ENCODE data around the gene OSBPL8.

- TF ChIP-seq CTCF (conservative IDR thresholded peaks at IDR 0.05 in 1 of 2, IDR thresholded peaks at IDR 0.05 in 1 of 2; ENCODE audit: extremely low read depth in 1 of 2, insufficient read depth in 1 of 2, low read depth in 1 of 2, low read length in 2 of 2) (no peak), EZH2 (IDR thresholded peaks at IDR 0.05; ENCODE audit: borderline replicate concordance, low read length) (no peak)
Observed at GRCh38 chr12:76532520-76532919, 27.1 kb downstream of the OSBPL8 start.
